ENCODE data around the gene ZNF101. TPM values are rescaled to one million over a fixed set of nuclear protein-coding genes. Genes with fewer than 3 reads are reported as not detected.
A peak's percentile ranks its signal among the peaks of the same experiment; 100 is the strongest.

ZNF101 gene
- total RNA-seq, 1 donor from 2014 or later, result 13.1 TPM

- Histone ChIP-seq H3K4me3 (no peak overlapping the region), H3K27ac (no peak overlapping the region), H3K36me3 (no peaks in the 10 kb centered on the region), H3K27me3 (ENCODE audit: low read depth) (no peaks in the 10 kb centered on the region), H3K4me1 (no peaks in the 10 kb centered on the region), H3K9me3 (peaks cover 88% of the 10 kb centered on the region)
- ATAC-seq (no peak), DNase-seq (no peak)
- no peak for TF ChIP-seq CTCF (IDR thresholded peaks at IDR 0.05)
- intact Hi-C loops (cut with DNase I), result no loop called here
Observed at GRCh38 chr19:19721896-19722295, 53.3 kb downstream of the ZNF101 start.

- TF ChIP-seq CTCF (IDR thresholded peaks at IDR 0.05), result no peak
- Histone ChIP-seq H3K36me3 (no peaks in the 10 kb centered on the region), H3K9me3 (peaks cover 30% of the 10 kb centered on the region), H3K27ac (peak within 1 kb of the TSS; percentile 85), H3K4me1 (peaks cover 13% of the 10 kb centered on the region), H3K4me3 (peak within 1 kb of the TSS; percentile 100), H3K27me3 (ENCODE audit: low read depth) (no peaks in the 10 kb centered on the region)
- peak; percentile 94 for DNase-seq
- intact Hi-C loops (cut with DNase I), result no loop called here
- ATAC-seq, result peak; percentile 100
Observed at GRCh38 chr19:19732579-19733501, 64.2 kb downstream of the ZNF101 start, which contains the start of gene ZNF14. TSS of gene ZNF14 (minus strand) at chr19:19733112. CDS start at chr19:19732958, 154 bp downstream.

Other genes starting within 250 kb of the ZNF101 start
- gene TSSK6, start 153.3 kb upstream of the ZNF101 start, total RNA-seq, result 2.9 TPM
- 218 TPM for gene NDUFA13, start 152.6 kb upstream of the ZNF101 start, total RNA-seq
- gene YJEFN3, start 139.9 kb upstream of the ZNF101 start, total RNA-seq, result 6.6 TPM
- gene CILP2, start 130.6 kb upstream of the ZNF101 start, total RNA-seq, result 0.12 TPM
- 3.7 TPM for gene PBX4, start 50.2 kb upstream of the ZNF101 start, total RNA-seq
- 40.3 TPM for gene LPAR2, start 40.6 kb upstream of the ZNF101 start, total RNA-seq
- gene GMIP, start 25.2 kb upstream of the ZNF101 start, total RNA-seq, result 54.4 TPM
- 71.9 TPM for gene ATP13A1, start 5.2 kb upstream of the ZNF101 start, total RNA-seq
- 6.7 TPM for gene ZNF14, start 64.3 kb downstream of the ZNF101 start, total RNA-seq
- 24.5 TPM for gene ZNF506, start 152.9 kb downstream of the ZNF101 start, total RNA-seq
- 10.4 TPM for gene ZNF253, start 197.0 kb downstream of the ZNF101 start, total RNA-seq
- gene ZNF93, start 232.1 kb downstream of the ZNF101 start, total RNA-seq, result 3.7 TPM

All from lower lobe of right lung (tissue), 2 donors.